Activated T-cell treated with anti-CD3 and anti-CD28 coated beads, Interleukin-2, amount 50 U/mL, for 48 hours (primary cell): ENCODE data around the gene PRKCA.
"Not testable (repeated sequence)": the region's sequence is repeated elsewhere in the genome, so short reads cannot be mapped to it uniquely, and the experiment has no call there.

Experiments
- DNase-seq, 2 experiments: peaks; one replicate each; pipeline ENCODE4 v3.0.0-alpha.2; 2020

Gene PRKCA

GRCh38 chr17:66326476-66327047, 24.1 kb downstream of the PRKCA start:
- no peak for DNase-seq

GRCh38 chr17:66330646-66331037, 28.2 kb downstream of the PRKCA start:
- DNase-seq = no peak

GRCh38 chr17:66331038-66331816, 28.8 kb downstream of the PRKCA start:
- peak in 1 of 2 experiments; percentile 46 for DNase-seq

- DNase-seq = no peak
These were observed 33.4 kb downstream of the PRKCA start for GRCh38 chr17:66335797-66336196.

- DNase-seq = no peak
These were observed 34.9 kb downstream of the PRKCA start for GRCh38 chr17:66337268-66337667.

GRCh38 chr17:66337866-66338485, 35.6 kb downstream of the PRKCA start:
- DNase-seq = no peak

GRCh38 chr17:66338937-66339336, 36.5 kb downstream of the PRKCA start:
- DNase-seq = no peak

GRCh38 chr17:66339561-66339960, 37.1 kb downstream of the PRKCA start:
- DNase-seq = no peak

- DNase-seq = no peak
These were observed 38.3 kb downstream of the PRKCA start for GRCh38 chr17:66340720-66341119.

GRCh38 chr17:66341462-66341861, 39.0 kb downstream of the PRKCA start:
- no peak for DNase-seq

- not testable (repeated sequence) for DNase-seq
These were observed 39.9 kb downstream of the PRKCA start for GRCh38 chr17:66342263-66342662.

GRCh38 chr17:66343531-66344078, 41.2 kb downstream of the PRKCA start:
- DNase-seq = no peak

- DNase-seq = no peak
These were observed 42.1 kb downstream of the PRKCA start for GRCh38 chr17:66344473-66344872.

- DNase-seq = no peak
These were observed 42.9 kb downstream of the PRKCA start for GRCh38 chr17:66345264-66345663.

GRCh38 chr17:66345949-66346638, 43.7 kb downstream of the PRKCA start:
- not testable (repeated sequence) for DNase-seq

- DNase-seq = no peak
These were observed 45.5 kb downstream of the PRKCA start for GRCh38 chr17:66347661-66348514.

- DNase-seq = no peak
These were observed 46.3 kb downstream of the PRKCA start for GRCh38 chr17:66348584-66349165.

- DNase-seq = no peak
These were observed 47.3 kb downstream of the PRKCA start for GRCh38 chr17:66349521-66350254.

GRCh38 chr17:66350576-66350975, 48.2 kb downstream of the PRKCA start:
- not testable (repeated sequence) for DNase-seq

GRCh38 chr17:66351033-66351432, 48.6 kb downstream of the PRKCA start:
- DNase-seq = no peak

GRCh38 chr17:66351701-66352100, 49.3 kb downstream of the PRKCA start:
- DNase-seq = no peak
